Loucy (cell line): Measurements from ENCODE around the gene ERO1A.
A peak's percentile ranks its signal among the peaks of the same experiment; 100 is the strongest.

Source experiments
- H2AFZ ChIP-seq: fragments of 200-600 bp; sonication (generic); 2 replicates; pipeline ENCODE4 v1.6.0; 2016; ENCODE audit warnings: antibody characterized with exemption, mild to moderate bottlenecking, low read length, moderate library complexity
- H3F3A ChIP-seq: fragments of 200-600 bp; 2 replicates; pipeline ENCODE4 v1.6.0; 2016; ENCODE audit warnings: antibody characterized with exemption, low read depth, mild to moderate bottlenecking
- H3K27me3 ChIP-seq: fragments of 200-600 bp; sonication (generic); 2 replicates; pipeline ENCODE4 v1.6.1; 2014; ENCODE audit warnings: low read length, mild to moderate bottlenecking; ENCODE audit not compliant: insufficient read depth, poor library complexity, severe bottlenecking
- H3K36me3 ChIP-seq: fragments of 200-600 bp; sonication (generic); 2 replicates; pipeline ENCODE4 v1.6.1; 2016; ENCODE audit warnings: low read length; ENCODE audit not compliant: insufficient read depth
- H3K4me1 ChIP-seq: fragments of 200-600 bp; sonication (generic); 2 replicates; pipeline ENCODE4 v1.5.1; 2014; ENCODE audit warnings: low read length, mild to moderate bottlenecking; ENCODE audit not compliant: insufficient read depth, poor library complexity, severe bottlenecking
- H3K4me2 ChIP-seq: fragments of 200-600 bp; sonication (generic); 2 replicates; pipeline ENCODE4 v1.6.0; 2014; ENCODE audit warnings: antibody characterized with exemption, low read length, low read depth, mild to moderate bottlenecking; ENCODE audit not compliant: poor library complexity, severe bottlenecking
- H3K4me3 ChIP-seq: fragments of 200-600 bp; sonication (generic); 2 replicates; pipeline ENCODE4 v1.5.1; 2014; ENCODE audit warnings: low read length, mild to moderate bottlenecking, mixed read lengths; ENCODE audit not compliant: poor library complexity, severe bottlenecking
- H3K79me2 ChIP-seq: fragments of 200-600 bp; sonication (generic); 2 replicates; pipeline ENCODE4 v1.6.1; 2014; ENCODE audit warnings: low read length; ENCODE audit not compliant: insufficient read depth
- H3K9ac ChIP-seq: fragments of 200-600 bp; sonication (generic); 2 replicates; pipeline ENCODE4 v1.6.0; 2014; ENCODE audit warnings: mild to moderate bottlenecking, low read depth, low read length, moderate library complexity; ENCODE audit not compliant: poor library complexity, severe bottlenecking
- H3K9me2 ChIP-seq: fragments of 200-600 bp; sonication (generic); replicated peaks from 2 replicates; pipeline ENCODE4 v1.6.1; 2016; ENCODE audit warnings: low read depth, low read length, mixed read lengths
- H3K9me3 ChIP-seq: fragments of 200-600 bp; sonication (generic); 2 replicates; pipeline ENCODE4 v1.6.1; 2014; ENCODE audit warnings: mild to moderate bottlenecking, antibody characterized with exemption, low read length, low read depth; ENCODE audit not compliant: insufficient read depth
- H4K20me1 ChIP-seq: fragments of 200-600 bp; sonication (generic); 2 replicates; pipeline ENCODE4 v1.6.0; 2014; ENCODE audit warnings: antibody characterized with exemption, low read length, mild to moderate bottlenecking; ENCODE audit not compliant: insufficient read depth, poor library complexity, severe bottlenecking
- EZH2phosphoT487 ChIP-seq: fragments of 200-600 bp; IDR thresholded peaks from 2 replicates; pipeline ENCODE4 v1.6.1; 2018; ENCODE audit warnings: antibody characterized with exemption, mild to moderate bottlenecking, moderate library complexity, borderline replicate concordance
- TF ChIP-seq, protein P1 (sequence below): fragments of 200-600 bp; sonication (generic); conservative IDR thresholded peaks from 2 replicates; pipeline ENCODE4 v1.5.1; 2014; ENCODE audit warnings: mild to moderate bottlenecking, antibody characterized with exemption, low read length

The ERO1A gene

DNA sequence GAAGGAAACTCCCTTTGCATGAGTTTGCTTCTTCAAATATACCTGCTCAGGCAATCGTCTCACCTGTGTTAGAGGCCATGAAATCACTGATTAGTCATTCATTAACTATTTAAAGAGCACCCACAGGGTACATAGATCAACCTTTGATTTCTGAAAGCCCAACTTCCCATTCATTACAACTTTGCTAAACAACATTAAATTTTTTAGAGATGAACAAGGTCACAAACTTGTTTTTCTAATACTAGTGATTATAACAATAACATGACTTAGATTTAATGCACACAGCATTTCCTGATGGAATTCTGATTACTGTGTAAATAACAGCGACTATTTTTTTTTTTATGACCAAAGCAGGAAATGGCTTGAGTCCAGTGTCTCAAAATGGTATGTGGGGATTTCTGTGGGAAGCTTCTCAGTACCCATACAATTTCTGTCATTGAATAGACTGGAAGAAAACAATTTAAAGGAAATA is 5.4 kb upstream of the ERO1A start:
- no peak for TF ChIP-seq EZH2phosphoT487
- H3K79me2 ChIP-seq, result peaks cover 4% of the 10 kb centered on the region; the same call in 1 of the 2 replicates
- H3K4me1 ChIP-seq, result no peaks in the 10 kb centered on the region
- H3K4me3 ChIP-seq, result no peak overlapping the region
- H3K36me3 ChIP-seq, result no peaks in the 10 kb centered on the region
- H2AFZ ChIP-seq, result no peak overlapping the region
- no peaks in the 10 kb centered on the region for H3K27me3 ChIP-seq
- no peaks in the 10 kb centered on the region for H3K9me3 ChIP-seq
- no peaks in the 10 kb centered on the region for H3K9me2 ChIP-seq
- no peaks in the 10 kb centered on the region for H4K20me1 ChIP-seq
- H3K4me2 ChIP-seq, result no peak overlapping the region
- no peak overlapping the region for H3K9ac ChIP-seq
- no peaks in the 10 kb centered on the region for H3F3A ChIP-seq

DNA sequence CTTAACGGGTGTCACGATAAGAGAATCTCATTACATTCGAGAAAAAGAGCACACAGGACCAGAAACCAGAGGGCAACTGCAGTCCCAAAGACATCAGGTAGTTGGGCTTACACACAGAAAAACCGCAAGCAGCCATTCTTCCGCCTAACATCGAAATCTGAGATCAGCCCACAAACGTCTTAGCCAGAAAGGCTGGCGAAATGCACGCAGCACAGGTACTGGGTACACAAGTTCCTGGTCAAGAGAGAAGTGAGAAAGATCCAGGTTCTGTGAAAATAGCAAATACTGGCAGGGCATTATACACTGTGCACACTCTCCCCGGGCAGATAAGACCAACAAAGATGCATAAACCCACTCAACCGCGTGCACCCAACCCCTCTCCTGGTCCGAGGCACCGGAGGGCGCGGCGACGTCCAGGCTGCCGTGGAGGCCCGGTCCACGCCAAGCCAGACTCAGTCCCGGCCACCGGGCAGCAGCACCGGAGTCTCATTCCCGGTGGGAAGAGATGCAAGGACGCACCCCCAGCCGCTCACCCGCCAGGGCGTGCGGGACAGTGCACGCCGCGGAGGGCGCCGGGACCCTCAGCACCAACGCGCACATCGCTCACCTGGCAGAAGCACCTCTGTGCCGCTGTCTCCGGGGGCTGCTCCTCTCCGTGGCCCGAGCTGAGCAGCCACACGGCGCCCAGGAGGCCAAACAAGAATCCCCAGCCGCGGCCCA is 437 bp downstream of the ERO1A start:
- TF ChIP-seq, protein P1, sequence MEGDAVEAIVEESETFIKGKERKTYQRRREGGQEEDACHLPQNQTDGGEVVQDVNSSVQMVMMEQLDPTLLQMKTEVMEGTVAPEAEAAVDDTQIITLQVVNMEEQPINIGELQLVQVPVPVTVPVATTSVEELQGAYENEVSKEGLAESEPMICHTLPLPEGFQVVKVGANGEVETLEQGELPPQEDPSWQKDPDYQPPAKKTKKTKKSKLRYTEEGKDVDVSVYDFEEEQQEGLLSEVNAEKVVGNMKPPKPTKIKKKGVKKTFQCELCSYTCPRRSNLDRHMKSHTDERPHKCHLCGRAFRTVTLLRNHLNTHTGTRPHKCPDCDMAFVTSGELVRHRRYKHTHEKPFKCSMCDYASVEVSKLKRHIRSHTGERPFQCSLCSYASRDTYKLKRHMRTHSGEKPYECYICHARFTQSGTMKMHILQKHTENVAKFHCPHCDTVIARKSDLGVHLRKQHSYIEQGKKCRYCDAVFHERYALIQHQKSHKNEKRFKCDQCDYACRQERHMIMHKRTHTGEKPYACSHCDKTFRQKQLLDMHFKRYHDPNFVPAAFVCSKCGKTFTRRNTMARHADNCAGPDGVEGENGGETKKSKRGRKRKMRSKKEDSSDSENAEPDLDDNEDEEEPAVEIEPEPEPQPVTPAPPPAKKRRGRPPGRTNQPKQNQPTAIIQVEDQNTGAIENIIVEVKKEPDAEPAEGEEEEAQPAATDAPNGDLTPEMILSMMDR, result no peak
- no peak for TF ChIP-seq EZH2phosphoT487
- H3K9ac ChIP-seq, result peak overlapping the region; percentile 87
- no peaks in the 10 kb centered on the region for H3K27me3 ChIP-seq
- peaks cover 5% of the 10 kb centered on the region; the same call in 1 of the 2 replicates for H3F3A ChIP-seq
- no peaks in the 10 kb centered on the region for H3K9me2 ChIP-seq
- peak overlapping the region; percentile 86 for H3K4me2 ChIP-seq
- no peaks in the 10 kb centered on the region for H3K36me3 ChIP-seq
- peak overlapping the region; percentile 82 for H3K4me3 ChIP-seq
- H2AFZ ChIP-seq, result peak overlapping the region; percentile 79
- H3K79me2 ChIP-seq, result peaks cover 59% of the 10 kb centered on the region
- peaks cover 46% of the 10 kb centered on the region for H4K20me1 ChIP-seq
- H3K4me1 ChIP-seq, result peaks cover 39% of the 10 kb centered on the region
- no peaks in the 10 kb centered on the region for H3K9me3 ChIP-seq

DNA sequence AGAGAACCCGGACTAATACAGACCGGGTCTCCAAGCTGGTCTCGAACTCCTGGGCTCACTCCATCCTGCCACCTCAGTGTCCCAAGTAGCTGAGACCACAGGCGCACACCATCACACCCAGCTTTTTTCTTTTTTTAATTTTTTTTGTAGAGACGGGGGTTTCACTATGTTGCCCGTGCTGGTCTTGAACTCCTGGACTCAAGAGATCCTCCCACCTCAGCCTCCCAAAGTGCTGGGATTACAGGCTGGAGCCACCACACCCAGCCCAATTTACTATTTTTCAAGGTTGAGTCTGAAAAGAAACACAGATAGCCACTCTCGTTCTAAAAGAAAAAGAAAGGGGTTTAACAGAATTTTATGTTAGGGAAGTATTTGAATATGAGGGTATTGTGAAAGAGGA is 1.8 kb downstream of the ERO1A start:
- Histone ChIP-seq H3K79me2 (peaks cover 72% of the 10 kb centered on the region), H3F3A (peaks cover 5% of the 10 kb centered on the region; the same call in 1 of the 2 replicates), H4K20me1 (peaks cover 60% of the 10 kb centered on the region), H3K9ac (peak overlapping the region; percentile 87), H3K9me2 (no peaks in the 10 kb centered on the region), H3K27me3 (no peaks in the 10 kb centered on the region), H3K36me3 (no peaks in the 10 kb centered on the region), H3K4me2 (peak overlapping the region; percentile 86), H3K4me3 (peak overlapping the region; percentile 82), H3K4me1 (peaks cover 47% of the 10 kb centered on the region), H2AFZ (no peak overlapping the region), H3K9me3 (no peaks in the 10 kb centered on the region)
- no peak for TF ChIP-seq EZH2phosphoT487
- TF ChIP-seq, protein P1, result no peak
